ENCODE measurements around the gene SPSB1.

The SPSB1 gene

DNA sequence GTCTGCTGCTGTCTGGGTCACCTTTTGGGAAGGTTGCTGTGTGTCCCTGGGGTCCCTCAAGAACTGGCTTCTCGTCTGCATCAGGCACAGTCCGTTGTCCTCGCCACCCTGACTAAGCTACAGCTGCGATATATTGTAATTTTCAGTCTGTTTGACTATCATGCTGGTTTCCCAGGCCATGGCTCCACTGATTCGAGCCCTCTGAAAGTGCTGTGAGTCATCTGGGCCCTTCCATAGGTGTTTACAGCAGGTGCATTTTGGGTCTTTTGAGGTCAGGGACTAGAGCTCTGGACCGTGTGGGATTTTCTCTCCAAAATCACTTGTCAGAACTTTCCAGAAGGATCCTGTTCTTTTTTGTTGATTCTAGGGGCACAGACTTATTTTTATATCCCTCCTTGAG is 52.8 kb downstream of the SPSB1 start:
- Histone ChIP-seq H3K9me3 (ENCODE audit: insufficient read depth, low read depth, low read length) (no peaks in the 10 kb centered on the region), H3K4me3 (ENCODE audit: low read length) (no peak overlapping the region), H3K27me3 (ENCODE audit: insufficient read depth, low read length) (no peaks in the 10 kb centered on the region), H3K36me3 (ENCODE audit: insufficient read depth, low read depth, low read length) (no peaks in the 10 kb centered on the region), H3K4me1 (ENCODE audit: insufficient read depth, low read length) (peaks cover 3% of the 10 kb centered on the region; the same call in 1 of the 2 replicates), H3K9ac (ENCODE audit: low read depth, low read length) (no peak overlapping the region), H3K27ac (ENCODE audit: low read length) (no peak overlapping the region)

DNA sequence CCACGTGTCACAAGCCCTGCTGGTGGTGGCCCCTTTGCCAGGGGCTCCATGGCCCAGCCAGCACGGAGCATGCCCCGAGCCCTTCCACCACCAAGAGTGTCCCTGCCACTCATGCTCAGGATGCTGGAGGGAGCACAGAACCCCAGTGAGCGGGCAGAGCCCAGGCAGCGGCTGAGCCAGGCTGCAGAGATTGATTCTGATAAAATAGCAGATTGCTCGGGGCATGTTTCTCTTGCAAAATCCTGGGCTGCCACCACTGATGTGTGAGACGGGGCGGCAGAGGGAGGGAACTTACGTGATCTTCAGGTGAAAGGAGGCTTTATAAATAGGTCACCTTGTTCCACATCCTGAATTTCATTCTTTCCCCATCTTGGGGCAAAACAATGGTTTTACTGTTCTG is 53.2 kb downstream of the SPSB1 start:
- Histone ChIP-seq H3K27ac (ENCODE audit: low read length) (no peak overlapping the region), H3K36me3 (ENCODE audit: insufficient read depth, low read depth, low read length) (no peaks in the 10 kb centered on the region), H3K9ac (ENCODE audit: low read depth, low read length) (no peak overlapping the region), H3K4me1 (ENCODE audit: insufficient read depth, low read length) (peaks cover 3% of the 10 kb centered on the region; the same call in 1 of the 2 replicates), H3K27me3 (ENCODE audit: insufficient read depth, low read length) (no peaks in the 10 kb centered on the region), H3K4me3 (ENCODE audit: low read length) (no peak overlapping the region), H3K9me3 (ENCODE audit: insufficient read depth, low read depth, low read length) (no peaks in the 10 kb centered on the region)

- H3K27me3 ChIP-seq (ENCODE audit: insufficient read depth, low read length) = no peaks in the 10 kb centered on the region
- H3K9me3 ChIP-seq (ENCODE audit: insufficient read depth, low read depth, low read length) = no peaks in the 10 kb centered on the region
- no peak overlapping the region for H3K4me3 ChIP-seq (ENCODE audit: low read length)
- H3K9ac ChIP-seq (ENCODE audit: low read depth, low read length) = no peak overlapping the region
- peaks cover 3% of the 10 kb centered on the region; the same call in 1 of the 2 replicates for H3K4me1 ChIP-seq (ENCODE audit: insufficient read depth, low read length)
- H3K36me3 ChIP-seq (ENCODE audit: insufficient read depth, low read depth, low read length) = no peaks in the 10 kb centered on the region
- no peak overlapping the region for H3K27ac ChIP-seq (ENCODE audit: low read length)
These were observed 53.9 kb downstream of the SPSB1 start for GRCh38 chr1:9346566-9346965.

DNA sequence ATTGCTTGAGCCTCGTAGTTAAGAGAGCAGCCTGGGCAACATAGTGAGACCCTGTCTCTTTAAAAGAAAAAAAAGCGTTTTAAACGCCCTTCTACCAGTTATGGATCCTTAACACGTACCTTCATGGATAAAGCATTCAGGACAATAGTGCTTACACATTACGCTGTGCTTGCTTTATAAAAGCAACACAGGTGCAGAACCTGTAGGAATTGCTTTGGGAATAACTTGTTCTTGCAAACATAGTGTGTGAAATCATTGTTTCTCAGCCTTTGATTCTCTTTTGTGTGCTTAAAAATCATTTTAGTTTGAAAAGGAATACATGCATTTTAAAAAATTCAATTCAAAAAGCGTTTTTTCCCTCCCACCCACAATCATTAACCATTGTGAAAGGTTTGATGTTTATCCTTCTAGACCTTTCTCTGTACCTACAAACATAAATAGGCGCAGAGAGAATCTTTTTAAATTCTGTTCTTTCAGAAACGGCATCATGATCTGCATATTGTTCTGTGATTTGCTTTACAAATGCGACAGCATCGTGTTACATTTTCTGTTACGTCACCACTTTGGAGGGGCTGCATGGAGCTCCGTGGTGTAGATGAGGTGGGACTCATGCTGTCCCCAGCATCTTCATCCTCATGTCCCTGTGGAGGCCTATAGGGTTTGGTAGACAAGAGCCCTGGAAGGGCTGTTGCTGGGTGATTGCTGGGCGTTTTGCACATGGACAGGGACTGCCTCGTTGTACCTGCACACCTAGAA is 54.6 kb downstream of the SPSB1 start:
- Histone ChIP-seq H3K4me3 (ENCODE audit: low read length) (no peak overlapping the region), H3K27me3 (ENCODE audit: insufficient read depth, low read length) (no peaks in the 10 kb centered on the region), H3K4me1 (ENCODE audit: insufficient read depth, low read length) (peaks cover 3% of the 10 kb centered on the region; the same call in 1 of the 2 replicates), H3K36me3 (ENCODE audit: insufficient read depth, low read depth, low read length) (no peaks in the 10 kb centered on the region), H3K9me3 (ENCODE audit: insufficient read depth, low read depth, low read length) (no peaks in the 10 kb centered on the region), H3K27ac (ENCODE audit: low read length) (no peak overlapping the region), H3K9ac (ENCODE audit: low read depth, low read length) (no peak overlapping the region)

DNA sequence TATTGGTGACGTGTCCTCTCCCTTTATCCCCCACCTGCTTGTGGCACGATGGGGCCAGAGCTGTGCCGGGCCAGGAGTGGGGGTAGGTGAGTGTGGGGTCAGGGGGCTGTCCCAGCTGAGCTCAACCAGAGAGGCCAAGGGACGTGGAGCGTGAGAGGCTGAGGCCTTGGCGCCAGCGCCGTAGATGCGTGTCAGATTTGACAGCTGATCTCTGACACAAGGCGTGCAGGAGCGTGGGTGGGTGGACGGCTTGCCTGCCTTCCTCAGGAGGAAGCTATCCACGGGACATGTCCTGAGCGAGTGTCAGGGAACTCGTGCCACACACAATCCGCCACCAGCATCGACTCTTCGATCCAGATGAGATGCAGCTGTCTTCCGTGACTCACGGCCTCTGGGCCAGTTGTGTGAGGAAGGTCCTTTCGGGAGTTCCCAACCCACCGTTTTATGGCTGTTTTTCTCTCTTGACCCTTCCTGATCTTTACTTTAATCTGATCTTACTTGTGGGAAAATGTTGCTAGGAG is 56.7 kb downstream of the SPSB1 start:
- H3K27me3 ChIP-seq (ENCODE audit: insufficient read depth, low read length) = no peaks in the 10 kb centered on the region
- H3K36me3 ChIP-seq (ENCODE audit: insufficient read depth, low read depth, low read length) = no peaks in the 10 kb centered on the region
- no peaks in the 10 kb centered on the region for H3K9me3 ChIP-seq (ENCODE audit: insufficient read depth, low read depth, low read length)
- no peak overlapping the region for H3K9ac ChIP-seq (ENCODE audit: low read depth, low read length)
- no peak overlapping the region for H3K4me3 ChIP-seq (ENCODE audit: low read length)
- H3K27ac ChIP-seq (ENCODE audit: low read length) = no peak overlapping the region
- peaks cover 3% of the 10 kb centered on the region; the same call in 1 of the 2 replicates for H3K4me1 ChIP-seq (ENCODE audit: insufficient read depth, low read length)

- H3K9me3 ChIP-seq (ENCODE audit: insufficient read depth, low read depth, low read length) = no peaks in the 10 kb centered on the region
- H3K4me1 ChIP-seq (ENCODE audit: insufficient read depth, low read length) = peaks cover 3% of the 10 kb centered on the region; the same call in 1 of the 2 replicates
- no peak overlapping the region for H3K4me3 ChIP-seq (ENCODE audit: low read length)
- no peak overlapping the region for H3K27ac ChIP-seq (ENCODE audit: low read length)
- no peaks in the 10 kb centered on the region for H3K36me3 ChIP-seq (ENCODE audit: insufficient read depth, low read depth, low read length)
- no peak overlapping the region for H3K9ac ChIP-seq (ENCODE audit: low read depth, low read length)
- no peaks in the 10 kb centered on the region for H3K27me3 ChIP-seq (ENCODE audit: insufficient read depth, low read length)
These were observed 57.6 kb downstream of the SPSB1 start for GRCh38 chr1:9350013-9350908.

- no peaks in the 10 kb centered on the region for H3K27me3 ChIP-seq (ENCODE audit: insufficient read depth, low read length)
- H3K27ac ChIP-seq (ENCODE audit: low read length) = no peak overlapping the region
- H3K9ac ChIP-seq (ENCODE audit: low read depth, low read length) = no peak overlapping the region
- H3K36me3 ChIP-seq (ENCODE audit: insufficient read depth, low read depth, low read length) = no peaks in the 10 kb centered on the region
- H3K9me3 ChIP-seq (ENCODE audit: insufficient read depth, low read depth, low read length) = no peaks in the 10 kb centered on the region
- H3K4me3 ChIP-seq (ENCODE audit: low read length) = no peak overlapping the region
- peaks cover 3% of the 10 kb centered on the region; the same call in 1 of the 2 replicates for H3K4me1 ChIP-seq (ENCODE audit: insufficient read depth, low read length)
These were observed 58.3 kb downstream of the SPSB1 start for GRCh38 chr1:9350960-9351359.

DNA sequence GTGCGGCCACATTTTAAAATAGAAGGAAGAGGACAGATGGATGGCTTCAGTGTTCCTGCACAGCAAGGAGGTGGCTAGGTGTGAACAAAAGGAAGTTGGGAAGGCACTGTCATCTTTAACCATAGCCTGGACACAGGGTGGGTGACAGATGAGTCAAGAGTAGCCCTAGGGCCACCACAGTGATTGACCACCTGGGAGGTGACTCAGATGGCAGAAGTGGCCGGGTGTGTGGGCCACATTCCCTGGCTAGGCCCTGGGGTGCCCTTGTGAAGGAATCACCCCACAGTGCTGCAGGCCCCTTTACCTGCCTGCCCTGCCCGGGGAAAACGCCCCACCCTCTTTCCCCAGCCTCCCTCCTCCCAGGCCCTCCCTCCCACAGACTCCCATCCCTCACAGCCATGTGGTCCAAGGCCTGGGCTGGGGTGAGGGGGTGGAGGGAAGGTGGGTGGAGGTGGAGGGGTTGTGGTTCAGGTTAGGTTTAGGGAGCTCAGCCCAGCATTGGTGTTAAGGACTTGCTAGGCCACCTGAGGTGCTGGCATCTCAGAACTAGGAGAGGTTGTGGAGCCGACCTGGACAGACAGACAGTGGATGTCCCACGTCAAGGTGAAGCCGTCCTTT is 59.1 kb downstream of the SPSB1 start:
- Histone ChIP-seq H3K4me3 (ENCODE audit: low read length) (no peak overlapping the region), H3K36me3 (ENCODE audit: insufficient read depth, low read depth, low read length) (no peaks in the 10 kb centered on the region), H3K9me3 (ENCODE audit: insufficient read depth, low read depth, low read length) (no peaks in the 10 kb centered on the region), H3K27ac (ENCODE audit: low read length) (no peak overlapping the region), H3K9ac (ENCODE audit: low read depth, low read length) (no peak overlapping the region), H3K4me1 (ENCODE audit: insufficient read depth, low read length) (peaks cover 3% of the 10 kb centered on the region; the same call in 1 of the 2 replicates), H3K27me3 (ENCODE audit: insufficient read depth, low read length) (no peaks in the 10 kb centered on the region)

DNA sequence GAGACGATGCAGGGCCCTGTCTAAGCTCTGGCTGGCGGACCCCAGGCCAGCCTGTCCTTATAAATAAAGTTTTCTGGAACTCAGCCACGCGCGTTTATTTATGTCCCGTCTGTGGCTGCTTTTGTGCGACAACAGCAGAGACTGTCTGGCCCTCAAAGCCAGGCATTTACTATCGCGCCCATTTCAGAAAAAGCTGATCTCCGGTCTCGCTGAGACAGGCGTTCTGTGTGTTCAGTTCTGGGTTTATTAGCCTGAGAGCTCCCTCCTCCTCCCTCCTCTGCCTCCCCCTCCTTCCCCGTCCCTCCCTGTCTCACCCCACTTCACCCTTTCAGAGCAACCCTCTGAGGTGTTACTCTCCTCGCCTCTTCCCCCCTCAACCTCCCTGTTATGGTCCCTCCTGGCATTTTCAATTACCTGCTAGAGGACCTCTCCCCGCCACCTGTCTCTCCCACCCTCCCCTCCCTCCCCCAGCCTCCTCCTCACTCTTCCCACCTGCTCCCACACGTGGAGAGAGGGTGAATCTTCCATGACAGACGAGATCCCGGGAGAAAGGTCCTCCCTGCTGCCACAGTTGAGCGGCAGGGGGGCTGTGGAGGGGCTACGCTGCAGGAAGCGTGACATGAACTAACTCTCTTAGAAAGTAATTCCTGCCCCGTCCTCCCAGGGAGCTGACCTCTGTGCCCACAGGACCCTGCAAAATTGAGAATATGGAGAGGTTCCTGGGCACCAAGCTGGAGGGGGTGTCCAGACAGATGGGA is 59.9 kb downstream of the SPSB1 start:
- no peaks in the 10 kb centered on the region for H3K9me3 ChIP-seq (ENCODE audit: insufficient read depth, low read depth, low read length)
- H3K9ac ChIP-seq (ENCODE audit: low read depth, low read length) = no peak overlapping the region
- H3K4me3 ChIP-seq (ENCODE audit: low read length) = no peak overlapping the region
- H3K27ac ChIP-seq (ENCODE audit: low read length) = no peak overlapping the region
- no peaks in the 10 kb centered on the region; the same call in 1 of the 2 replicates for H3K4me1 ChIP-seq (ENCODE audit: insufficient read depth, low read length)
- no peaks in the 10 kb centered on the region for H3K36me3 ChIP-seq (ENCODE audit: insufficient read depth, low read depth, low read length)
- H3K27me3 ChIP-seq (ENCODE audit: insufficient read depth, low read length) = no peaks in the 10 kb centered on the region

DNA sequence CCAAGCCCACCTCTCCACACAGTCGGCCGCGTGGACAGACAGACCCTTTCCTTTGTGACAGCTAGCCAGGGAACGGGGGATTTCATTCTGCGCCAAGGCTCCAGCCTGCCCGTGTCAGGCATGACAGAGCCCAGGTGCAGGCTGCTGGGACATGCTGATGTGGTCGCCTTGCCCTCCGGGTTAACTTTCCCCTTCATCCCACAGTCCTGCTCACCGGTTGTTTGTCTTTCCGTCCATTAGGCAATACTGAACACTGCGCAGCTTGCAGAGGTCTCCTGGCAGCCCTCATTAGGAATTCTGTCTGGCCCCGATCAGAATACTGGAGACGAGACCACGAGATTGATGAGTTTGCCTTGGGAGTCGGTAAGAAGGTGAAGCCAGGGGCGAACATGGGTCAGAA is 62.8 kb downstream of the SPSB1 start:
- Histone ChIP-seq H3K9me3 (ENCODE audit: insufficient read depth, low read depth, low read length) (no peaks in the 10 kb centered on the region), H3K4me1 (ENCODE audit: insufficient read depth, low read length) (no peaks in the 10 kb centered on the region), H3K4me3 (ENCODE audit: low read length) (no peak overlapping the region), H3K27ac (ENCODE audit: low read length) (no peak overlapping the region), H3K9ac (ENCODE audit: low read depth, low read length) (no peak overlapping the region), H3K27me3 (ENCODE audit: insufficient read depth, low read length) (no peaks in the 10 kb centered on the region), H3K36me3 (ENCODE audit: insufficient read depth, low read depth, low read length) (no peaks in the 10 kb centered on the region)

DNA sequence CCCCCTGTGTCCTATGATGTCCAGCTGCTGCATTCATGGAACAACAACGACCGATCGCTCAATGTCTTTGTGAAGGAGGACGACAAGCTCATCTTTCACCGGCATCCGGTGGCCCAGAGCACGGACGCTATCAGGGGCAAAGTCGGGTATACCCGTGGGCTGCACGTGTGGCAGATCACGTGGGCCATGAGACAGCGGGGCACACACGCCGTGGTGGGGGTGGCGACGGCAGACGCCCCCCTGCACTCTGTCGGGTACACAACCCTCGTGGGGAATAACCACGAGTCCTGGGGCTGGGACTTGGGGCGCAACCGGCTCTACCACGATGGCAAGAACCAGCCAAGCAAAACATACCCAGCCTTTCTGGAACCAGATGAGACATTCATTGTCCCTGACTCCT is 63.3 kb downstream of the SPSB1 start:
- Histone ChIP-seq H3K27me3 (ENCODE audit: insufficient read depth, low read length) (no peaks in the 10 kb centered on the region), H3K4me1 (ENCODE audit: insufficient read depth, low read length) (no peaks in the 10 kb centered on the region), H3K27ac (ENCODE audit: low read length) (no peak overlapping the region), H3K9me3 (ENCODE audit: insufficient read depth, low read depth, low read length) (no peaks in the 10 kb centered on the region), H3K4me3 (ENCODE audit: low read length) (no peak overlapping the region), H3K36me3 (ENCODE audit: insufficient read depth, low read depth, low read length) (no peaks in the 10 kb centered on the region), H3K9ac (ENCODE audit: low read depth, low read length) (no peak overlapping the region)
